Endothelial cell of umbilical vein (primary cell): Measurements from ENCODE around the gene HABP2. TPM values are rescaled to one million over a fixed set of nuclear protein-coding genes. Genes with fewer than 3 reads are reported as not detected.

Source experiments
- BruUV-seq: library from RNA; stranded (reverse); fragments of 400-500 nt; replicated peaks from 2 replicates; lab custom pipeline; 2021; lab: Mats Ljungman, UMichigan
- CTCF ChIA-PET: fragments of 300-600, 350-600 bp; sonication (Branson Sonifier 250); formaldehyde crosslinking; loops from one replicate; lab custom pipeline; 2021; ENCODE audit warnings: antibody characterized with exemption, inconsistent platforms; lab: Charles Lee
- POLR2A ChIA-PET: fragments of 300-600, 350-600 bp; sonication (Branson Sonifier 250); formaldehyde crosslinking; loops from one replicate; lab custom pipeline; 2021; ENCODE audit warnings: antibody characterized with exemption, inconsistent platforms; lab: Charles Lee
- DNase-seq: peaks from one replicate; pipeline ENCODE4 v3.0.0-alpha.2; 2011; ENCODE audit warnings: low read depth, low spot score
- FAIRE-seq: peaks from 2 replicates; lab custom pipeline; 2011; peaks lifted over from hg19 to GRCh38; lab: Jason Lieb, UNC
- H2AFZ ChIP-seq: 2 replicates; pipeline ENCODE4 v1.6.0; 2012; ENCODE audit warnings: low read depth, low read length, control low read depth, inconsistent platforms
- H3K27ac ChIP-seq: 2 replicates; pipeline ENCODE4 v1.5.1; 2011; ENCODE audit warnings: low read depth, mild to moderate bottlenecking, control low read depth, low read length, moderate library complexity; ENCODE audit not compliant: insufficient read depth
- H3K27me3 ChIP-seq, 2 experiments: 2 replicates each; pipeline versions ENCODE4 v1.6.0 to v1.6.1; 2011; ENCODE audit warnings: low read length in 2 of 2, mixed read lengths in 1 of 2; ENCODE audit not compliant: control insufficient read depth in 2 of 2, insufficient read depth in 2 of 2
- H3K36me3 ChIP-seq, 2 experiments: 2 replicates in 1 of 2; 3 replicates in 1 of 2; pipeline ENCODE4 v1.5.1; 2011; ENCODE audit warnings: low read length in 2 of 2, mild to moderate bottlenecking in 1 of 2, moderate library complexity in 1 of 2; ENCODE audit not compliant: control insufficient read depth in 2 of 2, insufficient read depth in 2 of 2; ENCODE audit errors: extremely low read depth in 1 of 2
- H3K4me1 ChIP-seq: 3 replicates; pipeline ENCODE4 v1.5.1; 2011; ENCODE audit warnings: mild to moderate bottlenecking, low read length; ENCODE audit not compliant: control insufficient read depth, insufficient read depth; ENCODE audit errors: extremely low read depth
- H3K4me2 ChIP-seq: 2 replicates; pipeline ENCODE4 v1.6.1; 2011; ENCODE audit warnings: low read length, control low read depth, mixed read lengths; ENCODE audit not compliant: insufficient read depth
- H3K4me3 ChIP-seq, 3 experiments: fragments of 200-600 bp in 1 of 3; sonication (generic), shearing (Covaris generic) in 1 of 3; replicated peaks in 1 of 3; 2 replicates each; pipeline ENCODE4 v1.5.1; 2011 to 2016; ENCODE audit warnings: control low read depth in 3 of 3, low read length in 3 of 3, mild to moderate bottlenecking in 2 of 3, inconsistent platforms in 1 of 3, low read depth in 1 of 3, moderate library complexity in 1 of 3; ENCODE audit not compliant: insufficient read depth in 1 of 3
- H3K79me2 ChIP-seq: 2 replicates; pipeline ENCODE4 v1.6.0; 2012; ENCODE audit warnings: low read length, inconsistent platforms; ENCODE audit not compliant: control insufficient read depth, insufficient read depth
- H3K9ac ChIP-seq: replicated peaks from 2 replicates; pipeline ENCODE3; 2011; ENCODE audit warnings: low read length, control low read depth; ENCODE audit not compliant: insufficient read depth; ENCODE audit errors: extremely low read depth
- H3K9me1 ChIP-seq: replicated peaks from 3 replicates; pipeline ENCODE4 v1.6.0; 2011; ENCODE audit warnings: mild to moderate bottlenecking, low read length; ENCODE audit not compliant: control insufficient read depth, insufficient read depth; ENCODE audit errors: extremely low read depth
- H3K9me3 ChIP-seq: replicated peaks from 2 replicates; pipeline ENCODE4 v1.5.1; 2012; ENCODE audit warnings: low read length, inconsistent platforms; ENCODE audit not compliant: control insufficient read depth, insufficient read depth
- H4K20me1 ChIP-seq: replicated peaks from 2 replicates; pipeline ENCODE3; 2011; ENCODE audit warnings: mild to moderate bottlenecking, low read length; ENCODE audit not compliant: control insufficient read depth, insufficient read depth; ENCODE audit errors: extremely low read depth
- CTCF ChIP-seq, 2 donors: IDR thresholded peaks; 1 replicate in 1 of 2; 2 replicates in 1 of 2; pipeline ENCODE4 v1.5.1; 2011; ENCODE audit warnings: low read length in 2 of 2, mild to moderate bottlenecking in 2 of 2, moderate library complexity in 2 of 2, control low read depth in 1 of 2, inconsistent platforms in 1 of 2, low read depth in 1 of 2; ENCODE audit not compliant: insufficient read depth in 1 of 2; ENCODE audit errors: extremely low read depth in 1 of 2
- EZH2 ChIP-seq: IDR thresholded peaks from 2 replicates; pipeline ENCODE4 v1.6.1; 2012; ENCODE audit warnings: borderline replicate concordance, low read depth, mild to moderate bottlenecking, moderate library complexity, low read length, inconsistent platforms; ENCODE audit not compliant: severe bottlenecking
- FOS ChIP-seq: IDR thresholded peaks from 2 replicates; pipeline ENCODE4 v1.6.1; 2011; ENCODE audit warnings: mild to moderate bottlenecking, low read length, moderate library complexity, borderline replicate concordance; ENCODE audit not compliant: insufficient read depth
- GATA2 ChIP-seq: IDR thresholded peaks from 2 replicates; pipeline ENCODE4 v1.7.0; 2011; ENCODE audit warnings: low read depth, mild to moderate bottlenecking, moderate library complexity, mixed read lengths, low read length; ENCODE audit not compliant: insufficient read length, insufficient read depth
- JUN ChIP-seq: IDR thresholded peaks from 2 replicates; pipeline ENCODE4 v1.6.1; 2011; ENCODE audit warnings: borderline replicate concordance, low read depth; ENCODE audit not compliant: insufficient read length, insufficient read depth
- MYC ChIP-seq: IDR thresholded peaks from one replicate; pipeline ENCODE4 v1.6.1; 2011; ENCODE audit warnings: mild to moderate bottlenecking, low read depth, low read length
- POLR2A ChIP-seq: IDR thresholded peaks from 2 replicates; pipeline ENCODE4 v1.6.1; 2012; ENCODE audit warnings: low read depth, mild to moderate bottlenecking, control low read depth, low read length
- POLR2AphosphoS5 ChIP-seq: IDR thresholded peaks from 2 replicates; pipeline ENCODE4 v1.6.1; 2012; ENCODE audit warnings: low read depth, mild to moderate bottlenecking, control low read depth, low read length, moderate library complexity; ENCODE audit not compliant: insufficient read depth
- dilution Hi-C: fragments of 300-500 bp; cut with MboI; formaldehyde crosslinking; loops from one replicate; pipeline ENCODE4 v1.15.0; 2019; ENCODE audit warnings: low sequenced_read_pairs; ENCODE audit not compliant: extremely low pct_ligation_motif_present
- intact Hi-C: fragments of 100-400 bp; cut with micrococcal nuclease; formaldehyde crosslinking; loops from one replicate; pipeline ENCODE4 v1.10.0; 2022
- polyA plus RNA-seq, 4 experiments: library from polyadenylated mRNA; depleted of rRNA in 3 of 4; stranded (reverse) in 3 of 4; unstranded in 1 of 4; fragments of >200 nt; gene quantifications; 2 replicates each; pipeline versions ENCODE4 v1.2.1 to v1.2.3, GENCODE V29; 2011 to 2012; ENCODE audit warnings: missing spikeins in 1 of 4
- total RNA-seq: library from RNA; stranded (reverse); gene quantifications from 2 replicates; pipeline ENCODE4 v1.2.3, GENCODE V29; 2021
- TF ChIP-seq, protein P1 (sequence below): IDR thresholded peaks from 2 replicates; pipeline ENCODE4 v1.6.1; 2011; ENCODE audit not compliant: insufficient read depth, insufficient read length

HABP2 gene
- total and polyA plus RNA-seq, 2 donors (not counting 3 experiments of a cell fraction or from before 2014, with no cell fraction given) = 0.04 TPM; not detected in 1

DNA sequence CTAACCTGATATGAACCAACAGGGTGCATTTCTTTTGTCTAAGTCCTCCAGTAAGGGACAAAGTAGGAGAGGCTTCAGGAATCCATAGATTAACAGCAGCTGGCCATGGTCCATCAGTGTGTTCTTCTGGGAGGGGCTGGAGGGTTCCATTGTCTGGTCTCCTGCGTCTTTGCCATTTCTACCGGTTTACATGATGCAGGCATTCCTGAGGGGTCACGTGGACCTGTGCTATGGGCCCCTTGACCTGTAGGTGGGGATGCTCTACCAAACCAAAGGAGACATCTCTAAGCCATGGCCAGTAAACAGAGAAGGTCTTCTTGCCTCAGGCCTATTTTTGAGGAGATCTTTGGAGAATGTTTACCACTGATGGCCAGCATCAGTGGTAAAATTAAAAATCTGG is 28.7 kb upstream of the HABP2 start:
- H4K20me1 ChIP-seq = no peaks in the 10 kb centered on the region
- H2AFZ ChIP-seq = no peak overlapping the region
- TF ChIP-seq, protein P1, sequence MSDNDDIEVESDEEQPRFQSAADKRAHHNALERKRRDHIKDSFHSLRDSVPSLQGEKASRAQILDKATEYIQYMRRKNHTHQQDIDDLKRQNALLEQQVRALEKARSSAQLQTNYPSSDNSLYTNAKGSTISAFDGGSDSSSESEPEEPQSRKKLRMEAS = no peak
- TF ChIP-seq EZH2 (no peak), CTCF (IDR thresholded peaks at IDR 0.05; ENCODE audit: extremely low read depth in 1 of 2, insufficient read depth in 1 of 2, low read depth in 1 of 2, low read length in 2 of 2) (no peak), JUN (no peak), POLR2AphosphoS5 (no peak), FOS (no peak), MYC (no peak), GATA2 (no peak), POLR2A (no peak)
- no TSS peak for BruUV-seq
- no peak overlapping the region for H3K27ac ChIP-seq
- ChIA-PET POLR2A (no interaction called here), CTCF (interaction anchor here (1.3 to 3.0 kb wide), 3 partner anchors 34 to 138 kb away, joined by 4 to 22 read pairs (median 5); no protein-coding TSS in a partner anchor)
- intact Hi-C loops (loop anchor here (5.0 kb wide), 1 partner anchor 397 kb away; no protein-coding TSS in a partner anchor), dilution Hi-C loops (no loop called here)
- FAIRE-seq (no peak), DNase-seq (no peak)
- no peaks in the 10 kb centered on the region for H3K79me2 ChIP-seq
- no peaks in the 10 kb centered on the region for H3K4me1 ChIP-seq
- H3K9me3 ChIP-seq = no peaks in the 10 kb centered on the region
- peaks cover 0 to 1% of the 10 kb centered on the region in 2 experiments for H3K27me3 ChIP-seq
- no peaks in the 10 kb centered on the region for H3K36me3 ChIP-seq
- H3K4me3 ChIP-seq = no peak overlapping the region
- H3K9me1 ChIP-seq = no peaks in the 10 kb centered on the region
- H3K4me2 ChIP-seq = no peak overlapping the region
- no peak overlapping the region for H3K9ac ChIP-seq
